Measurements from ENCODE around the gene PPP1R27. TPM values are rescaled to one million over a fixed set of nuclear protein-coding genes. Genes with fewer than 3 reads are reported as not detected.

PPP1R27 gene
- total and polyA plus RNA-seq, 9 of the 15 experiments (the other 6 are each of a cell fraction or from before 2014, with no cell fraction given) = 0.29 to 6.9 (median 1.5) TPM; not detected in 2

DNA sequence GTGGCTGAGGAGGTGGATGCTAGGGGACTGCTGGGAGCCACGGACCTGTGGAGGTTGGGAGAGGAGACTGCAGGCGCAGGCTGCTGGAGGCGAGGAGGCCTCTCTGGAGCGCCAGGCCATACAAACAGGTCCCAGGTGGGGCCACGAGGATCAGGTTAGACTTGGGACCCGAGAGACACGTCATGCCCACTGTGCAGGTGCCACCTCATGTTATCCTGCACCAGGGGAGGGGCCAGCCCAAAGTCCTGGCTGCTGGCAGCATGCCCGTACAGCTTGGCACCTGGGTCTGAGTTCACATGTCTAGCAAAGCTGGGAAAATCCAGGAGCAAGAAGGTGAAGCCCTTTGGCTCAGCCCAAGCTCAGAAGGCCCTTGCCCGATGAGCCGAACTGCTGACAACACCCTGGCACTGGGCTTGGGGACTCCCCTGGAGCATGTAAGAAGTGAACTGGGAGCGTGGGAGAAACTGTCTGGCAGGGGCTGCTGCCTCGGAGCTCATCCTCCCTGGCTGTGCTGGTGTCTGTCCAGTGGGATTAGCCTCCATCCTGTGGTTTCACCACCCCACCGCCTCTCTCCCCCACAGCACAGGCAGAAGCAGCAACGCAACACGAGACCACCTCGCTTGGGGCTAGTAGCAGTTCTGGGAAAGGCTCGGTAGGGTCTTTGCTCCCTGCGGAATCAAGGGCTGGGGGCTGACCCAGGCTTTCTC is 31.0 kb upstream of the PPP1R27 start (continued):
- TF ChIP-seq CEBPB (tag; IDR thresholded peaks at IDR 0.05) (no peak), CBX2 (IDR thresholded peaks at IDR 0.05; ENCODE audit: insufficient read depth, low read length, poor library complexity, severe bottlenecking) (no peak), ZC3H11A (IDR thresholded peaks at IDR 0.05; ENCODE audit: low read depth, low read length) (no peak), SIRT6 (IDR thresholded peaks at IDR 0.05; ENCODE audit: low read depth, low read length) (peak; percentile 25), BCL6 (CRISPR knock-in tag; IDR thresholded peaks at IDR 0.05) (no peak), E2F5 (CRISPR knock-in tag; IDR thresholded peaks at IDR 0.05) (no peak), ZNF274 (IDR thresholded peaks at IDR 0.05; ENCODE audit: borderline replicate concordance, low read depth, low read length) (no peak), MYC (IDR thresholded peaks at IDR 0.05; ENCODE audit: low read depth, low read length) (no peak), MYC (CRISPR knock-in tag; IDR thresholded peaks at IDR 0.05; ENCODE audit: borderline replicate concordance, low read depth) (no peak), ARNT (IDR thresholded peaks at IDR 0.05) (no peak), PHB (CRISPR knock-in tag; IDR thresholded peaks at IDR 0.05) (no peak), DMBX1 (CRISPR knock-in tag; IDR thresholded peaks at IDR 0.05; ENCODE audit: borderline replicate concordance) (no peak), TCFL5 (CRISPR knock-in tag; conservative IDR thresholded peaks at IDR 0.05) (no peak), THAP12 (CRISPR knock-in tag; IDR thresholded peaks at IDR 0.05) (no peak), HMG20B (CRISPR knock-in tag; IDR thresholded peaks at IDR 0.05) (no peak), ETS2 (tag; IDR thresholded peaks at IDR 0.05; ENCODE audit: borderline replicate concordance, poor library complexity, severe bottlenecking) (no peak), ZNF766 (CRISPR knock-in tag; conservative IDR thresholded peaks at IDR 0.05) (no peak)
- TF ChIP-seq, protein P1, sequence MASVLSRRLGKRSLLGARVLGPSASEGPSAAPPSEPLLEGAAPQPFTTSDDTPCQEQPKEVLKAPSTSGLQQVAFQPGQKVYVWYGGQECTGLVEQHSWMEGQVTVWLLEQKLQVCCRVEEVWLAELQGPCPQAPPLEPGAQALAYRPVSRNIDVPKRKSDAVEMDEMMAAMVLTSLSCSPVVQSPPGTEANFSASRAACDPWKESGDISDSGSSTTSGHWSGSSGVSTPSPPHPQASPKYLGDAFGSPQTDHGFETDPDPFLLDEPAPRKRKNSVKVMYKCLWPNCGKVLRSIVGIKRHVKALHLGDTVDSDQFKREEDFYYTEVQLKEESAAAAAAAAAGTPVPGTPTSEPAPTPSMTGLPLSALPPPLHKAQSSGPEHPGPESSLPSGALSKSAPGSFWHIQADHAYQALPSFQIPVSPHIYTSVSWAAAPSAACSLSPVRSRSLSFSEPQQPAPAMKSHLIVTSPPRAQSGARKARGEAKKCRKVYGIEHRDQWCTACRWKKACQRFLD (CRISPR knock-in tag; IDR thresholded peaks at IDR 0.05) = no peak
- TF ChIP-seq, protein P2, sequence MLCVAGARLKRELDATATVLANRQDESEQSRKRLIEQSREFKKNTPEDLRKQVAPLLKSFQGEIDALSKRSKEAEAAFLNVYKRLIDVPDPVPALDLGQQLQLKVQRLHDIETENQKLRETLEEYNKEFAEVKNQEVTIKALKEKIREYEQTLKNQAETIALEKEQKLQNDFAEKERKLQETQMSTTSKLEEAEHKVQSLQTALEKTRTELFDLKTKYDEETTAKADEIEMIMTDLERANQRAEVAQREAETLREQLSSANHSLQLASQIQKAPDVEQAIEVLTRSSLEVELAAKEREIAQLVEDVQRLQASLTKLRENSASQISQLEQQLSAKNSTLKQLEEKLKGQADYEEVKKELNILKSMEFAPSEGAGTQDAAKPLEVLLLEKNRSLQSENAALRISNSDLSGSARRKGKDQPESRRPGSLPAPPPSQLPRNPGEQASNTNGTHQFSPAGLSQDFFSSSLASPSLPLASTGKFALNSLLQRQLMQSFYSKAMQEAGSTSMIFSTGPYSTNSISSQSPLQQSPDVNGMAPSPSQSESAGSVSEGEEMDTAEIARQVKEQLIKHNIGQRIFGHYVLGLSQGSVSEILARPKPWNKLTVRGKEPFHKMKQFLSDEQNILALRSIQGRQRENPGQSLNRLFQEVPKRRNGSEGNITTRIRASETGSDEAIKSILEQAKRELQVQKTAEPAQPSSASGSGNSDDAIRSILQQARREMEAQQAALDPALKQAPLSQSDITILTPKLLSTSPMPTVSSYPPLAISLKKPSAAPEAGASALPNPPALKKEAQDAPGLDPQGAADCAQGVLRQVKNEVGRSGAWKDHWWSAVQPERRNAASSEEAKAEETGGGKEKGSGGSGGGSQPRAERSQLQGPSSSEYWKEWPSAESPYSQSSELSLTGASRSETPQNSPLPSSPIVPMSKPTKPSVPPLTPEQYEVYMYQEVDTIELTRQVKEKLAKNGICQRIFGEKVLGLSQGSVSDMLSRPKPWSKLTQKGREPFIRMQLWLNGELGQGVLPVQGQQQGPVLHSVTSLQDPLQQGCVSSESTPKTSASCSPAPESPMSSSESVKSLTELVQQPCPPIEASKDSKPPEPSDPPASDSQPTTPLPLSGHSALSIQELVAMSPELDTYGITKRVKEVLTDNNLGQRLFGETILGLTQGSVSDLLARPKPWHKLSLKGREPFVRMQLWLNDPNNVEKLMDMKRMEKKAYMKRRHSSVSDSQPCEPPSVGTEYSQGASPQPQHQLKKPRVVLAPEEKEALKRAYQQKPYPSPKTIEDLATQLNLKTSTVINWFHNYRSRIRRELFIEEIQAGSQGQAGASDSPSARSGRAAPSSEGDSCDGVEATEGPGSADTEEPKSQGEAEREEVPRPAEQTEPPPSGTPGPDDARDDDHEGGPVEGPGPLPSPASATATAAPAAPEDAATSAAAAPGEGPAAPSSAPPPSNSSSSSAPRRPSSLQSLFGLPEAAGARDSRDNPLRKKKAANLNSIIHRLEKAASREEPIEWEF (CRISPR knock-in tag; IDR thresholded peaks at IDR 0.05) = no peak
